IMR-90 (cell line): ENCODE results near the gene DTNA. TPM values are rescaled to one million over a fixed set of nuclear protein-coding genes. Genes with fewer than 3 reads are reported as not detected.

Experiments used
- CHD1 ChIP-seq: IDR thresholded peaks from 2 replicates; pipeline ENCODE4 v1.6.1; 2012; ENCODE audit warnings: low read depth, low read length, improper control_type of control experiment
- MAFK ChIP-seq: IDR thresholded peaks from 2 replicates; pipeline ENCODE4 v1.6.1; 2012; ENCODE audit warnings: low read depth, low read length, improper control_type of control experiment
- RAD21 ChIP-seq: IDR thresholded peaks from 2 replicates; pipeline ENCODE4 v1.6.1; 2012; ENCODE audit warnings: low read length, improper control_type of control experiment
- RFX5 ChIP-seq: IDR thresholded peaks from 2 replicates; pipeline ENCODE4 v1.8.0; 2012; ENCODE audit warnings: low read depth, mild to moderate bottlenecking, low read length, moderate library complexity
- USF2 ChIP-seq: fragments of 150-350 bp; IDR thresholded peaks from 2 replicates; pipeline ENCODE4 v1.6.1; 2017; ENCODE audit warnings: mild to moderate bottlenecking, antibody characterized with exemption, low read length, low read depth
- polyA plus RNA-seq, 3 experiments: library from polyadenylated mRNA; depleted of rRNA; stranded (reverse); fragments of >200 nt; gene quantifications; 2 replicates each; pipeline ENCODE4 v1.2.3, GENCODE V29; 2012; ENCODE audit warnings: low replicate concordance in 1 of 3
- total RNA-seq: library from RNA; depleted of rRNA; stranded (reverse); fragments of >200 nt; gene quantifications from 2 replicates; pipeline ENCODE4 v1.2.3, GENCODE V29; 2012

DTNA gene
- total and polyA plus RNA-seq, 2 of the 4 experiments (the other 2 are of a cell fraction): 9.5 to 10.8 TPM

GRCh38 chr18:34928754-34929335 lies 218.7 kb downstream of the DTNA start (continued):
- TF ChIP-seq USF2 (no peak), RFX5 (no peak), MAFK (no peak), RAD21 (no peak), CHD1 (no peak)
